Fibroblast of skin of back (primary cell): ENCODE data around the gene MAST4.
A peak's percentile ranks its signal among the peaks of the same experiment; 100 is the strongest.

Experiments
- DNase-seq: peaks from one replicate; pipeline ENCODE4 v3.0.0-alpha.2; 2013

MAST4 gene

DNA sequence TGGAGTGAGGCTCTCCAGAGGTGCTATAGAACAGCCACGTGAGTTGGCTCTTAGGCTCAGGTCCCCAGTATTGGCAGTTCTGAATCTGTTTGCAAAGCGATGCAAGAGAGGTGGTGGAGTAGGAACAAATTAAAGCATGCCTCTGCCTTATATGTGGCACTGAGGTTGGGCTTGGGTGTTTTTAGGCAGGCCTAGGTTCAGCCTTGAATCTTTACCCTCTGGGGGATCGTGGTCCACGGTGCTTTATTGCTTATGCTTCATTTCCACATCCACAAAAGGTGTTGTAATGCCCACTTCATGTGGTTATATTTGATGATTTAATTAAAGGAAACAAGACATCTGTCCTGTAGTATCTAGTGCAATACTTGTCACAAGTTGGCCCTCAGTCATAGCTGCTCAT, 544.2 kb downstream of the MAST4 start:
- no peak for DNase-seq

- DNase-seq = no peak
Observed at GRCh38 chr5:67141644-67142043, 545.5 kb downstream of the MAST4 start.

DNA sequence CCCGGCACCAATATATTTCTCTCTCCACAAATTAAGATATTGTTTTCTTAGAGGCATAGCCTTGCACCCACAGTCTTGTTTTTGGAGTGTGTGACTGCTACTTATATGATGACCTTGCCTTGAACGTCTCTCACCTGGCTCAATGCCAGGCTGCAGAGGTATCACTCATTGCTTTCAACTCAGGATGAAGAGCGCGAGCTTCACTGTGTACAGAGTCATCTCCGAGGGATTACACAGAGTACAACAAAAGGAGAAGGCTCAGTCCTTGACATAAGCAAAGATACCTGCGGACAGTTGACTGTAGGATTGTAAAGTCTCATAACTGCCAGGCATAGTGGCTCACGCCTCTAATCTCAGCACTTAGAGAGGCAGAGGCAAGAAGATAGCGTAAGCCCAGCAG, 546.6 kb downstream of the MAST4 start:
- DNase-seq = no peak

- no peak for DNase-seq
Observed at GRCh38 chr5:67143549-67143948, 547.4 kb downstream of the MAST4 start.

- no peak for DNase-seq
Observed at GRCh38 chr5:67144183-67144639, 548.0 kb downstream of the MAST4 start.

GRCh38 chr5:67146574-67146973, 550.4 kb downstream of the MAST4 start:
- no peak for DNase-seq

GRCh38 chr5:67146981-67147380, 550.8 kb downstream of the MAST4 start:
- no peak for DNase-seq

GRCh38 chr5:67147760-67148159, 551.6 kb downstream of the MAST4 start:
- DNase-seq = no peak

GRCh38 chr5:67149057-67149950, 553.1 kb downstream of the MAST4 start:
- DNase-seq = no peak

- DNase-seq = peak; percentile 16
Observed at GRCh38 chr5:67149951-67150523, 553.8 kb downstream of the MAST4 start.

DNA sequence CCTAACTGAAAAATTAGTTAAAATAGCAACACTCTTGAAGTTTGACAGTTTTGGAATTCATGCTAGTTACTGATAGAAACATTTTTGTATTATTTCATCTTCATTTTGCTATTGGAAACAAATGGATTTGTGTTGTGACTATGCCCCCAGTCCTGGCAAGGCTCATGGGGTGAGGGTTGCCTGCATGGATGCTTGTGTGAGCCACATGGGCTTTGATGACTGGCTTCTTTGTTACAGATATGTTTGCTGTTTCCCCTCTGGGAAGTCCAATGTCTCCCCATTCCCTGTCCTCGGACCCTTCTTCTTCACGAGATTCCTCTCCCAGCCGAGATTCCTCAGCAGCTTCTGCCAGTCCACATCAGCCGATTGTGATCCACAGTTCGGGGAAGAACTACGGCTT, 556.2 kb downstream of the MAST4 start:
- no peak for DNase-seq

DNA sequence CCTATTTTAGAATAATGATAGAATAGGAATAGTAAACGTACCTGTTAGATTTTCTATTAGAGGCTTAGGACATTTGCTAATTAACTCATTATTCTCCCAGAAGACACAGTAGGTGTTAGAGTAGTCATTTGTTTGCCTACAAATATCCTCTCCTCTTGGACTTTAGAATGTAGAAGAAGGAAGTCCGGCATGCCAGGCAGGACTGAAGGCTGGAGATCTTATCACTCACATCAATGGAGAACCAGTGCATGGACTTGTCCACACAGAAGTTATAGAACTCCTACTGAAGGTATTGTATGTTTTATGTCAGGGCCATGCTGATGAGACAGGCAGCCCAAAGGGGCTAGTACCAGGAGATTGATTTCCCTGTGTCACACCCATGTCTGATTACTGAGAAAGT, 557.1 kb downstream of the MAST4 start:
- no peak for DNase-seq

DNA sequence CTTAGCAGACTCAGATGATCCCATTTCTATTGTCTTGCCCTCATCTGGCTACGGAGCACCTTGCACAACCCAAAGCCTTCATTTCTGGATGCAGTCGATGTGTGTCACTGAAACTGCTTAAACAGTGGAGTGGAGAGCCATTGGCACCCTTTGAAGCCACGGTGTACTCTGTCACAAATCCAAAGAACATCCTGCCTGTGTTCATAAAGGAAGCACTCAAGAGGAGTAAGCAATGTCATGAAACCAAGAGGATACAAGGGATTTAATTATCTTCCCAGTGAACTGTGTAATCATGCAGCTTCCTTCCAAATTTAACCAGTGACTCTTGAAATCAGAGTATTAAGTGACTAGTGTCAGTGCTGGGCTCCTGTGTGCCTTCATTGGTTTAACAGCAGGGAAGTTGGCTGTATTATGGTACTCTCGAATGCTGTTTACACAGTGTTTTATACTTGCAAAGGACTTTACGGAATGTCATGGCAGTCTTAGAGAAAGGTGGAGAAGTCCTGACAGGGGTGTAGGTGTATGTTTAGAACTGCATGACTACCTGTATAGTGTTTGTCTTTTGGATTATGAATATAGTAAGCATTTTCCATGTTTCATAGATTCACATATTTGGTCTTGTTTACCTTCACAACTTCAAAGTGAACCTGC, 558.5 kb downstream of the MAST4 start:
- DNase-seq = no peak

- DNase-seq = peak; percentile 8
Observed at GRCh38 chr5:67156976-67157583, 560.9 kb downstream of the MAST4 start.

GRCh38 chr5:67160272-67160671, 564.1 kb downstream of the MAST4 start:
- no peak for DNase-seq

DNA sequence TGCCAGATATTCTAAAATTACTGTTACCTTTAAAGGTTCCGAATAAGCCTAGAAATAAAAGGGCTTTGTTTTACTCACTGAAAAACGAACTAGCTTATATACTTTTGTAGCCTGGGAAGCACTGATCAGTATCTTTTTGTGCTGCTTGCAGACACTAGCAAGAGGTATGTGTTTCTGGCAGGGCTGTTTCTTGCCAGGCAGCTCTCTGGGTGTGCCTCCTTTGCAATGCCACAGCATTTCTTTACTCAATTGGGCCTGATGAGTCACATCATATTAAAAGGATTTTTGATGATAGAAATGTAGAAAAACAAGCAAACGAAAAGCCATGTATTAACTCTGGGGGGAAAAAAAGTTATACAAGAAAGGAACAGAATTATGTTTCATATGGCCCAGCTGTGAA, 564.8 kb downstream of the MAST4 start:
- peak; percentile 65 for DNase-seq

DNA sequence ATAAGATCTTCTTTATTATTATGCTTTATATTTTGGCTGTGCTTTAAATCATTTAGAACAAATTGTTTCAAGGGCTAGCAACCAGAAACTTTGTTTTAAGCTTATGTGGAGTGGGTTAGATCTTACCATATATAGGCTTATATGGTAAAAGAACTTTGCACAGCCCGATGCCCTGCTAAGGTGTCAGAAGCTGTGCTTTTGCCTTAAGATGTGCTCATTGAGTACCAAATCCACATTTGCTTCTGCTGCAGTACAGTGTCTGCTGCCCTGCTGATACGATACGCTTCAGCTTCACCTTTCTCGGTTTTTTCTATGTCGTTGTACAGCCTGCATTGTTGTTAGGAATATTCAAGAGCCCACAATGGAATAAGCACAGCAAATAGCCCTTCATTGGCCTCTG, 565.6 kb downstream of the MAST4 start:
- no peak for DNase-seq

GRCh38 chr5:67163231-67163756, 567.1 kb downstream of the MAST4 start:
- DNase-seq = no peak

GRCh38 chr5:67163863-67164595, 567.8 kb downstream of the MAST4 start:
- DNase-seq = no peak

DNA sequence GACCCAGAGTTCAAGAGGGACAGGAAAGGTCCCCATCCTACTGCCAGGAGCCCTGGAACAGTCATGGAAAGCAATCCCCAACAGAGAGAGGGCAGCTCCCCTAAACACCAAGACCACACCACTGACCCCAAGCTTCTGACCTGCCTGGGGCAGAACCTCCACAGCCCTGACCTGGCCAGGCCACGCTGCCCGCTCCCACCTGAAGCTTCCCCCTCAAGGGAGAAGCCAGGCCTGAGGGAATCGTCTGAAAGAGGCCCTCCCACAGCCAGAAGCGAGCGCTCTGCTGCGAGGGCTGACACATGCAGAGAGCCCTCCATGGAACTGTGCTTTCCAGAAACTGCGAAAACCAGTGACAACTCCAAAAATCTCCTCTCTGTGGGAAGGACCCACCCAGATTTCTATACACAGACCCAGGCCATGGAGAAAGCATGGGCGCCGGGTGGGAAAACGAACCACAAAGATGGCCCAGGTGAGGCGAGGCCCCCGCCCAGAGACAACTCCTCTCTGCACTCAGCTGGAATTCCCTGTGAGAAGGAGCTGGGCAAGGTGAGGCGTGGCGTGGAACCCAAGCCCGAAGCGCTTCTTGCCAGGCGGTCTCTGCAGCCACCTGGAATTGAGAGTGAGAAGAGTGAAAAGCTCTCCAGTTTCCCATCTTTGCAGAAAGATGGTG, 568.8 kb downstream of the MAST4 start:
- DNase-seq = no peak
